ENCODE measurements around the gene THBS2.

- no peak for TF ChIP-seq CTCF (IDR thresholded peaks at IDR 0.05; ENCODE audit: insufficient read depth, low read length)
- TF ChIP-seq SPI1 (IDR thresholded peaks at IDR 0.05; ENCODE audit: borderline replicate concordance, low read depth) = no peak
These were observed 70.4 kb downstream of the THBS2 start for GRCh38 chr6:169183233-169183632.

Data from HL-60 (cell line).